ENCODE results near the gene BTAF1.

The BTAF1 gene

DNA sequence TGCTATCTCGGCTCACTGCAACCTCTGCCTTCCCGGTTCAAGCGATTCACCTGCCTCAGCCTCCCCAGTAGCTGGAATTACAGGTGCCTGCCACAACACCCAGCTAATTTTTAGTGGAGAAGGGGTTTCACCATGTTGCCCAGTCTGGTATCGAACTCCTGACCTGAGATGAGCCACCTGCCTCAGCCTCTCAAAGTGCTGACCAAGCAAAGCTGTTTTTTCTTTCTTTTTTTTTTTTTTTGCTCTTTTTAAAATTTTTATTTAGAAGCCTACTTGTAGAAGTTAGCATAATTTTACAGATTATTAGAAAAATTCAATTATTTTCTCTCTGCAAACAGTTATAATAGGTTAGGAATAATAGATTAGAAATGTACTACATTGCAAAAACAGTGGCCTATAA, 13.1 kb upstream of the BTAF1 start:
- Histone ChIP-seq H3K79me1 (replicated peaks; ENCODE audit: low read length, poor library complexity, severe bottlenecking) (peaks cover 7% of the 10 kb centered on the region), H2BK120ac (ENCODE audit: low read depth, low read length) (no peak overlapping the region), H3K9ac (ENCODE audit: low read length) (no peak overlapping the region), H3K4me3 (ENCODE audit: insufficient read depth in 1 of 2, low read depth in 1 of 2, low read length in 2 of 2) (no peak overlapping the region), H2AK5ac (ENCODE audit: low read length, severe bottlenecking) (no peak overlapping the region), H3K18ac (ENCODE audit: low read depth in 1 of 2, low read length in 2 of 2) (no peak overlapping the region), H2BK5ac (ENCODE audit: low read depth, low read length, poor library complexity, severe bottlenecking) (no peak overlapping the region), H3K27me3 (ENCODE audit: control insufficient read depth in 1 of 2, insufficient read depth in 1 of 2, low read length in 2 of 2) (no peaks in the 10 kb centered on the region), H3K9me3 (ENCODE audit: control insufficient read depth, low read length) (no peaks in the 10 kb centered on the region), H4K91ac (ENCODE audit: low read length) (no peak overlapping the region), H3K36me3 (ENCODE audit: control insufficient read depth in 1 of 2, insufficient read depth in 2 of 2, low read depth in 1 of 2, low read length in 2 of 2) (no peaks in the 10 kb centered on the region), H4K8ac (ENCODE audit: low read length) (no peak overlapping the region), H3K4me1 (ENCODE audit: control insufficient read depth, insufficient read depth, low read depth, low read length) (peaks cover 8% of the 10 kb centered on the region), H3K4me2 (ENCODE audit: low read length, poor library complexity, severe bottlenecking) (no peak overlapping the region), H2BK15ac (ENCODE audit: low read depth, poor library complexity, severe bottlenecking) (no peak overlapping the region), H3K14ac (ENCODE audit: low read length in 2 of 2) (no peak overlapping the region), H2BK12ac (ENCODE audit: low read length in 2 of 2) (no peak overlapping the region), H3K23ac (ENCODE audit: low read length in 2 of 2) (no peak overlapping the region), H3K27ac (ENCODE audit: low read length, poor library complexity, severe bottlenecking) (no peak overlapping the region), H2AFZ (ENCODE audit: low read depth, low read length) (no peak overlapping the region), H3K4ac (ENCODE audit: low read depth in 1 of 2, low read length in 2 of 2) (no peak overlapping the region)
- DNase-seq: no peak
- 82% methylated on average over 3 of the region's 4 CpGs for WGBS

DNA sequence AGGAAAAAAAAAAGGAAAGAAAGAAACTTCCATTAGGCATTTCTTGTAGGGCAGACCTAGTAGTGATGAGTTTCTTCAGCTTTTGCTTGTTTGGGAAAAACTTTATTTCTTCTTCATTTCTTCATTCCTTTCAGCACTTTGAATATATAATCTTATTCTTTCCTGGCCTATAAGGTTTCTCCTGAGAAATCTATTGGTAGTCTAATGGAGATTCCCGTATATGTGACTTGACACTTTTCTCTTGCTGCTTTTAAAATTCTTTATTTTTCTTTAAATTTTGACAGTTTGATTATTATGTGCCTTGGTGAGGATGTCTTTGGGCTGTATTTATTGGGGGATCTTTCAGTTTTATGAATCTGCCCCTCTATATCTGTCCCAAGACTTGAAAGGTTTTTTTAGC, 3.9 kb upstream of the BTAF1 start:
- no peak overlapping the region for H3K4me2 ChIP-seq (ENCODE audit: low read length, poor library complexity, severe bottlenecking)
- no peak overlapping the region for H3K27ac ChIP-seq (ENCODE audit: low read length, poor library complexity, severe bottlenecking)
- DNase-seq: no peak
- H3K27me3 ChIP-seq (ENCODE audit: control insufficient read depth in 1 of 2, insufficient read depth in 1 of 2, low read length in 2 of 2): peaks cover 0 to 4% of the 10 kb centered on the region in 2 experiments
- no peak overlapping the region for H3K18ac ChIP-seq (ENCODE audit: low read depth in 1 of 2, low read length in 2 of 2)
- H4K8ac ChIP-seq (ENCODE audit: low read length): no peak overlapping the region
- H3K9ac ChIP-seq (ENCODE audit: low read length): no peak overlapping the region
- 100% methylated on average over 1 of the region's 1 CpG for WGBS
- H4K91ac ChIP-seq (ENCODE audit: low read length): no peak overlapping the region
- no peak overlapping the region for H2BK120ac ChIP-seq (ENCODE audit: low read depth, low read length)
- no peaks in the 10 kb centered on the region for H3K36me3 ChIP-seq (ENCODE audit: control insufficient read depth in 1 of 2, insufficient read depth in 2 of 2, low read depth in 1 of 2, low read length in 2 of 2)
- H2AK5ac ChIP-seq (ENCODE audit: low read length, severe bottlenecking): no peak overlapping the region
- no peaks in the 10 kb centered on the region for H3K4me1 ChIP-seq (ENCODE audit: control insufficient read depth, insufficient read depth, low read depth, low read length)
- H2BK12ac ChIP-seq (ENCODE audit: low read length in 2 of 2): no peak overlapping the region
- no peaks in the 10 kb centered on the region for H3K79me1 ChIP-seq (replicated peaks; ENCODE audit: low read length, poor library complexity, severe bottlenecking)
- no peak overlapping the region for H2AFZ ChIP-seq (ENCODE audit: low read depth, low read length)
- H2BK15ac ChIP-seq (ENCODE audit: low read depth, poor library complexity, severe bottlenecking): no peak overlapping the region
- H3K4me3 ChIP-seq (ENCODE audit: insufficient read depth in 1 of 2, low read depth in 1 of 2, low read length in 2 of 2): no peak overlapping the region
- H2BK5ac ChIP-seq (ENCODE audit: low read depth, low read length, poor library complexity, severe bottlenecking): no peak overlapping the region
- H3K4ac ChIP-seq (ENCODE audit: low read depth in 1 of 2, low read length in 2 of 2): no peak overlapping the region
- H3K23ac ChIP-seq (ENCODE audit: low read length in 2 of 2): no peak overlapping the region
- no peak overlapping the region for H3K14ac ChIP-seq (ENCODE audit: low read length in 2 of 2)
- H3K9me3 ChIP-seq (ENCODE audit: control insufficient read depth, low read length): peaks cover 4% of the 10 kb centered on the region

DNA sequence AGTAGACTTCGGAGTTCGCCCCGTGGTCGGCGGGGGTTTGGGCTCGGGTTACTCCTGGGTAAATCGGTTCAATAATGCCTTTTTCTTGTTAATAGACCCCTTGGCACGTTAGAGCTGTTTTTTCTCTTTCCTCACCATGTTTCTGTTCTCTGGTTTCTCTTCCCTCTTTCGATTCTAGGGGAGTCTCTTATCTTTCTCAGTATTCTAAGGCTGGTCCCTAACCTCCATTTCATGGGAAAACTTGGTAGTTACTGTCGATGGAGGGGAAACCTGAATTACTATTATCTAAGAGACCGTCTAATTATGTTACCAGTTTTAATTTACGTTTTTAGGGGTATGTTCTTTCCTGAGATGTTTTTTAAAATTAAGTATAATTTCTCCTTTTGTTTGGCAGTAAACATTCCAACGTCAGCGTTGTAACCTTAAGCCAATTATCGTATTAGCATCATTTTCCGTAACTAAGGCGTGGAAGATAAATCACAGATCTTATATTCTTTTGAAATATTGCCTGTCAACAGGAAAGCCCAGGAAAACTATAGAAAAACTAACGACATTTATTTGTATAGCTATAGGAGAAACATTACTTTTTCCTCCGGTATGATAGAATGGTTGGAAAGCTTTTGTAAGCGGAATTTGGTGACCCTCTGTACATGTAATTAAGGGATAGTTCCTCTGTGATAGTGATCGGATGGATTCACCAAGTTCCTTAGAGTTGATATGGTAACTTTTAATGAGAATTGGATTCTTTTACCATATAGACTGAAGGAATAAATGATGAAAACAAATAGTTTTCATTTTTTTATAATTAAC, 847 bp downstream of the BTAF1 start:
- Histone ChIP-seq H3K4me2 (ENCODE audit: low read length, poor library complexity, severe bottlenecking) (peak overlapping the region; percentile 84), H3K4me3 (ENCODE audit: insufficient read depth in 1 of 2, low read depth in 1 of 2, low read length in 2 of 2) (peak overlapping the region; percentile 95 to 99), H3K4me1 (ENCODE audit: control insufficient read depth, insufficient read depth, low read depth, low read length) (peaks cover 2% of the 10 kb centered on the region), H3K79me1 (replicated peaks; ENCODE audit: low read length, poor library complexity, severe bottlenecking) (peaks cover 3% of the 10 kb centered on the region), H3K4ac (ENCODE audit: low read depth in 1 of 2, low read length in 2 of 2) (no peak overlapping the region), H3K27me3 (ENCODE audit: control insufficient read depth in 1 of 2, insufficient read depth in 1 of 2, low read length in 2 of 2) (no peaks in the 10 kb centered on the region), H3K18ac (ENCODE audit: low read depth in 1 of 2, low read length in 2 of 2) (no peak overlapping the region), H2BK12ac (ENCODE audit: low read length in 2 of 2) (no peak overlapping the region), H3K9ac (ENCODE audit: low read length) (peak overlapping the region; percentile 98), H2AK5ac (ENCODE audit: low read length, severe bottlenecking) (no peak overlapping the region), H2AFZ (ENCODE audit: low read depth, low read length) (no peak overlapping the region), H3K14ac (ENCODE audit: low read length in 2 of 2) (no peak overlapping the region), H3K9me3 (ENCODE audit: control insufficient read depth, low read length) (peaks cover 4% of the 10 kb centered on the region), H2BK15ac (ENCODE audit: low read depth, poor library complexity, severe bottlenecking) (no peak overlapping the region), H3K23ac (ENCODE audit: low read length in 2 of 2) (no peak overlapping the region), H3K36me3 (ENCODE audit: control insufficient read depth in 1 of 2, insufficient read depth in 2 of 2, low read depth in 1 of 2, low read length in 2 of 2) (peaks cover 3 to 5% of the 10 kb centered on the region in 2 experiments), H2BK120ac (ENCODE audit: low read depth, low read length) (peak overlapping the region; percentile 61), H2BK5ac (ENCODE audit: low read depth, low read length, poor library complexity, severe bottlenecking) (no peak overlapping the region), H4K8ac (ENCODE audit: low read length) (no peak overlapping the region), H3K27ac (ENCODE audit: low read length, poor library complexity, severe bottlenecking) (no peak overlapping the region), H4K91ac (ENCODE audit: low read length) (no peak overlapping the region)
- WGBS: 16% methylated on average over 11 of the region's 21 CpGs
- peak; percentile 58 for DNase-seq

DNA sequence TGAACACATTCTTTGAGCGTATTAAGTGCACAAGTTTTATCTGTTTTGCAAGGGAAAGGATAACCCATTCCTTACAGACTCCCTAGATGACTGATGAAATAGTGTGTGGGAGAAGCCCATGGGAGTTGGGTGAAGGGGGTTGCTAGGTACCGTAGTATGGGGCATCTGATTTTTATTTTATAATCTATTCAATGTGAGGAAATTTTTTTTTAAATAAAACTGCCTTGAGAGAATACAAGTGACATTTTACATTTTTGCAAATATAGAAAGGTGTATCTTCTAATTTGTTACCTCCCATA, 1.4 kb downstream of the BTAF1 start:
- no peak overlapping the region for H3K23ac ChIP-seq (ENCODE audit: low read length in 2 of 2)
- no peaks in the 10 kb centered on the region for H3K27me3 ChIP-seq (ENCODE audit: control insufficient read depth in 1 of 2, insufficient read depth in 1 of 2, low read length in 2 of 2)
- no peak overlapping the region for H2AK5ac ChIP-seq (ENCODE audit: low read length, severe bottlenecking)
- H3K18ac ChIP-seq (ENCODE audit: low read depth in 1 of 2, low read length in 2 of 2): no peak overlapping the region
- no peak overlapping the region for H2AFZ ChIP-seq (ENCODE audit: low read depth, low read length)
- no peaks in the 10 kb centered on the region for H3K9me3 ChIP-seq (ENCODE audit: control insufficient read depth, low read length)
- peak overlapping the region in 1 of 2 experiments; percentile 95 for H3K4me3 ChIP-seq (ENCODE audit: insufficient read depth in 1 of 2, low read depth in 1 of 2, low read length in 2 of 2)
- H3K4me2 ChIP-seq (ENCODE audit: low read length, poor library complexity, severe bottlenecking): peak overlapping the region; percentile 84
- H2BK15ac ChIP-seq (ENCODE audit: low read depth, poor library complexity, severe bottlenecking): no peak overlapping the region
- no peak for DNase-seq
- H2BK12ac ChIP-seq (ENCODE audit: low read length in 2 of 2): no peak overlapping the region
- H3K79me1 ChIP-seq (replicated peaks; ENCODE audit: low read length, poor library complexity, severe bottlenecking): peaks cover 3% of the 10 kb centered on the region
- H3K36me3 ChIP-seq (ENCODE audit: control insufficient read depth in 1 of 2, insufficient read depth in 2 of 2, low read depth in 1 of 2, low read length in 2 of 2): peaks cover 3 to 5% of the 10 kb centered on the region in 2 experiments
- no CpG with 5 or more reads among the region's 2 CpGs for WGBS
- no peak overlapping the region for H3K27ac ChIP-seq (ENCODE audit: low read length, poor library complexity, severe bottlenecking)
- no peak overlapping the region for H4K91ac ChIP-seq (ENCODE audit: low read length)
- no peak overlapping the region for H4K8ac ChIP-seq (ENCODE audit: low read length)
- peaks cover 2% of the 10 kb centered on the region for H3K4me1 ChIP-seq (ENCODE audit: control insufficient read depth, insufficient read depth, low read depth, low read length)
- H2BK5ac ChIP-seq (ENCODE audit: low read depth, low read length, poor library complexity, severe bottlenecking): no peak overlapping the region
- H2BK120ac ChIP-seq (ENCODE audit: low read depth, low read length): no peak overlapping the region
- no peak overlapping the region for H3K4ac ChIP-seq (ENCODE audit: low read depth in 1 of 2, low read length in 2 of 2)
- H3K14ac ChIP-seq (ENCODE audit: low read length in 2 of 2): no peak overlapping the region
- peak overlapping the region; percentile 98 for H3K9ac ChIP-seq (ENCODE audit: low read length)
